Suppressor macrophage treated with lipopolysaccharide for 1 hour (primary cell): ENCODE data around the gene ESPN.

ENCODE experiments used
- DNase-seq, 3 donors: peaks; one replicate each; pipeline ENCODE4 v3.0.0-alpha.2; 2020 to 2022

The ESPN gene

DNA sequence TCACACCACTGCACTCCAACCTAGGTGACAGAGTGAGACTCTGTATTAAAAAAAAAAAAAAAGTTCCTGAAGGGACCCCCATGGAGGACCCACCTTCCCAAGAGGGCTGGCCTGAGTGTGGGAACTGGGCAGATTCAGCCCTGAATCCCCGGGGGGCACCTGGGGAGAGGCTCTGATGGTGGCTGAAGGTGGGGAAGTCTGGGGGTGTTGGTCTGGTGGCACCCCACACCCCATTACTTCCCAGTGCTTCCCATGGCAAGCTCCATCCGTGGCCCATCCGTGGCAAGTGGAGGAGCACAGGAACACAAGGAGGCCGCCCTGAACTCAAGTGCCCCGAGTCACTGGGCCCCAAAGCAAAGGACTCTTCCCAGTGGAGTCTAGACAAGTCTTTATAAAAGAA, 42.2 kb downstream of the ESPN start:
- no peak for DNase-seq

DNA sequence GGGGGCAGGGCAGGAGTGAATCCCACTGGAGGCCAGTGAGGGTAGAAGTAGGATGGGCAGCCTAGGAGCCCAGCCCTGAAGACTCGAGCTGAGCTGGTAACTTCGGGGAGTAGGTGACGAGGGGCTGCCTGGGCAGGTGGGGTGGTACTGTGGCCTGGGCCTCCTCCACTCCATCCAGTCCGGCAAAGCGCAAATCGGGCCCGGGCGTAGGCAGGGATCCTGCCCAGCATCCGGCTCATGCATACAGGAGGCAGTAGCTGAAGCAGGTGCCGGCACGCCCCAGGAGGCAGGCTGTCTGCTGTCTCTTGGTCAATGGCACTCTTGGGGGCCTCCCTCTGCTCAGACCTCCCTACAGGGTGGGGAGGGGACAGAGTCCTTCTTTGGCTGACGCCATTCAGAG, 42.6 kb downstream of the ESPN start:
- DNase-seq = no peak

DNA sequence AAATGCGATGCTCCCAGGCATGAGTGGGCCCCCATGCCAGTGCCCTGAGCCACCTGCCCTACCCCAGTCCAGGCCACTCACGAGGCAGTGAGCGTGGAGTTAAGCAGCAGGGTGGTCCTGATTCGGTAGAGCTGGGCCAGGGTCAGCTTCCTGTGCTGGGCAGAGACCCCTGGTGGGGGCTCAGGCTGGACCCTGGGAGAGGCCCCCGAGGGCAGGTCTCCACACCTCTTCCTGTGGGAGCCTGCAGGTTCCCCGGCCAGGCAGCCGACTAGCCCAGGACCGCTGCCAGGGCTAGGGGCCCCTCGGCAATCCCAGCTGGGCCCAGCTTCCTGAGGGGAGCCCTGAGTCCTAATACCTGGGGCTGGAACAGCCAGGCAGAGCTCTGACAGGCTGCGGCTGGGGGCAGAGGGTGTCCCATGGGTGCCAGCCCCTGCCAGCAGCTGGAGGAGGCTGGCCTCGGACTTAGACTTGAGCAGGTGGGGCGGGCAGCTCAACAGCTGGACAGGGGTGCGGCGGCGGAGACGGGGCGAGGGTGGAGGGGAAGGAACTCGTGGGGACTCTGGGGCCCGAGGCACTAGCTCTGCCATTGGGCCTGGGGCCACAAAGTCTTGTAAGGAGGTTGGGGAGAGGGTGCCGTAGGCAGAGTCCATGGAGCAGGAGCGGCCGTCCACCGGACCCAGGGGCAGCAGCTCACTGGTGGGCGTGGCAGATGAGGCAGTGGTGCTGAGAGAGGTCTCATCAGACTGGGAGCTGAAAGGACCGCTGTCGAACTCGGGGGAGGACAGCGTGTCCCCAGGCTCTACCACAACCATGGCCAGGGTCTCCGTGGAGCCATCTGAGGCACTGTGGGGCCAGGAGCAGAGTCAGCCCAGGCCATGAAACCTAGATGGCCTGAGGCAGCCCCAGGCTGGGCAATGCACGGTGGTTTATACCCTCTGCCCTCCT, 43.4 kb downstream of the ESPN start:
- DNase-seq = no peak

DNA sequence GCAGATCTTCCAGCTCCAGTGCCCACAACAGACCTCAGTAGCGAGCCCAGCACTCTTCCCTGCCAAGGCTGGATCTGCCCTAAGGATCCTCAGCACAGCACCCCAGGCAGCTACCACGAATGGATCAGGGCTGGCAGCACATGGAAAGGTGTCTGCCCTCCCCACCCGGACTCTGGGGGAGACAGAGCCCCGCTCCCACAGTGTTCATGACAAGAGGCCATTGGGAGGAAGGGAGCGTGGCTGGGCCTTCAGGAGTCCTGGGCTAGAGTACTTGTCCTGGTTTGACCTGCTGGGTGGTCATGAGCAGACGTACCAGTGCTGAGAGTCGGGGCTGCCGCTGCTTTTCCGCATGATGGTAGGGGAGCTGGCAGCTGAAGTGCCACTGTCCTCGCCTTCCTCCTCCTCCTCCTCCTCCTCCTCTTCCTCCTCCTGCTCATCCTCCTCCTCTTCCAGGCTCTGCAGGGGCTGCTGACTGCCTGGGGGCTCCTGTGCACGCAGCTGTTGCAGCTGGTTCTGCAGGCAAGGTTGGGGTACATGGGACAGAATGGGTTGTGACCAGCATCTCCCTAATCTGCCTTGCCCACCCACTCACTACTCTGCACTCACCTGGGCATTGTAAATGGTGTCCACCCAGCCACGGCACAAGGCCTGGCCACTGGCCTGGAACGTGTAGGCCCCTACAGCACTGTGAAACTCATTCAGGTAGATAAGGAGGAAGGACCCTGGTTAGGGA, 44.3 kb downstream of the ESPN start:
- no peak for DNase-seq

DNA sequence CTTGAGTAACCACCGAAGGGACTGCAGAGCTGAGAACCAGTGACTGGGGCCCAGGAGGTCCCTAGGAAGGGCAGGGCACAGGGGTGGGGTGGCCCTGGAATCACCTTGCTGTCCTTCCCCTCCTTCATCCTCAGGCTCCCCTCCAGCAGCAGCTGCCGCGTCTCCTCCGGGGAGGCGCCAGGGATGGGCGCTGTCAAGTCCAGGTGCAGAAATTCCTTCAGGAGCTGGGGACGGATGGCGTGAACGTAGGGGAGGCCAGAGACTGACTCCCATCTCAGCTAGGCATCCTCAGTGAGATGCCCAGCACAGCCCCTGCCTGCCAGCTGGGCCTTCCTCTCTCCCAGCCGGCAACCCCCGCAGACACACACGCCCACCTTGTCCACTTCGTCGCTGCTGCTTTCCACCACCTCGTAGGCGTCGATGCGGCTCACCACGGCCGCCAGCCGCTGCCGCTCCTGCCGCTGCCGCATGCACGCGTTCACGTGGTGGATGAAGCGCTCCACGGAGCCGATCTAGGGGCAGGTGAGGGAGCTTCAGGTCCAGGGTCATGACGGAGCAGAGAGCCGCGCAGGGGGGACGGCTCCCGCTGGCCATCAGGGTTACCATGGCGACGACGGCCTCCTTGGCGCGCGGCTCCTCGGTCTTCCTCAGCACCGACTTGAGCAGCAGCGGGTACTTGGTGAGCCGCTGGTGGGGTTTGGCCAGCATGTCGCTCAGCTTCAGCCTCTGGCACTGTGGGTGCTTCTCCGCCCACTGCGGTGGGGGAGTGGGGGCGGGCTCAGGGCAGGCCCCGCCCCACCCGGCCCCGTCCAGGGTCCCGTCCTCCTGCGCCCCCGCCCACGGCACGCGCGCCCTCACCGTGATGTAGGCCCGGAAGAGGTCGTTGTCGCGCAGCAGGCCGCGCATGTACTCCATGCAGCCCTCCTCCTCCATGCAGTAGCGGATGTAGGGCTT, 45.8 kb downstream of the ESPN start:
- DNase-seq = no peak

DNA sequence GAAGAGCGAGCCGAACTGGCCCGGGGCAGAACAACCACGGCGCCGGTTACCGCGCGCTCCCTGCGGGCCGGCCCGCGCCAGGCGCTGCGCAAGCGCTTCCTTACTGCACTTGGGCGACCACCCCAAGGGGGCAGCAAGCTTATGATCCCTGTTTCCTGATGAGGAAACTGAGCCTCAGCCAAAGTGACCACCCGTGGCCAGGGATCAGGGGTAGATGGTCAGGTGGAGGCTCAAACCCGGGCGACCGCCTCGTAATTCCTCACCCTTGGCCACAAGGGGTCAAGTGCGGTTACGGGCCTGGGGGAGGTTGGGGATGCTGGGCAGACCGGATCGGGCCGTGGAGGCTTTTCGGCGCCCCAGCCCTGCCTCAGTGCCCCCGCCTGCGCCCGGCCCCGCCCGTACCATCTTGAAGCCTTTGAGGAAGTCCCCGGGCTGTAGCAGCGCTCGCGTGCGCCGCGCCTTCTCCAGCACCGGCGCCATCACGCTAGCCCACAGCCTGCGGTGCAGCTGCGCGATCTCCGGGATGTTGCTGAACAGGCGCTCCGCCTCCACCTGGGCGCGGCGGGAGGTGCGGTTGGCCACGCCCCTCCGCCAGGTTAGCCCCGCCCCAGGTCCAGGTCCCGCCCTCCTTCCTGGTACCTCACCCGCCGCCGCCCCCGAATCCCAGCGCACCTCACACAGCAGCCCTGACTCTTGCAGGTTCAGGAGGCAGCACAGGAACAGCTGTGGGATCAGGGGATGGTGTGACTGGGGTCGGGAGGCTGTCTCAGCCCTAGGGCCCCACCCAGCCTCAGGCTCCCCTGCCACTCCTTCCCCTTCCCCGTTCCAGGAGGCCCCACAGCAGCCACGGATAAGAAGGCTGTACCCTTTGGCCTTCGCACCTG, 46.8 kb downstream of the ESPN start:
- no peak for DNase-seq

DNA sequence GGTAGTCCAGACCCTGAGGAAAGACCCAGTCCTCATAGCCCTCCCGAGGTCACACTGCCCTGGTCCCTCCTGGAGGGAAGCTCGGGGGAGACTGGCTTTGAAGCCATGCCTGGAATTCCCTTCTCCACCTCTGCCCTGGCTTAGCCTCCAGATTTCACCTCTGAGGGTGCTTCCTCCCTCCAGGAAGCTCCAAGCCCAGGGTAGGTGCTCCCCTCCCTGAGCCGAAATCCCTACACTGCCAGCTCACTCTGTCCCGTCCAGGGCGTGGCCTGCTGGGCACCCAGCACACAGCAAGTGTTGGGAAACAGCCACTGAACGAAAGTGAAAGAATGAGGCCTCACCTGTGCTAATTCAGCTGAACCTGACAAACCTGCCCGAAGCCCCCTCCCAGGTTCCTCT, 47.4 kb downstream of the ESPN start:
- DNase-seq = no peak

DNA sequence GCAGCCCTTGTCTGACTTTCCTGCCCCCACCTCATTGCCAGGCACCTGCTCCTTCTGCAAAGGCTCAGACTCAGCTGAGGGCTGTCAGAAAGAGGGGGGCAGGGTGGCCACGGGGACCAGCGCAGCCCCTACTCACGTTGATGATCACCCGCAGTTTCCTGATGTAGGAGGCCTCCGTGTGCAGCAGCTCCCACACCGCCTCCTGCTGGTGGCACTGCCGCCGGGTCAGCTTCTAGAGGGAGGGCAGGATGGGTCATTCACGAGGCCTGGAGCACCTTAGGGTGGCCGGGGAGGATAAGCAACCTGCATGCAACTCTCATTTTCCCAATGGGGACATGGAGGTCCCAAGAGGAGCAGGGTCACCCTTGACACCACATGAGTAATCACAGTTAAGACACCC, 47.8 kb downstream of the ESPN start:
- DNase-seq = no peak

DNA sequence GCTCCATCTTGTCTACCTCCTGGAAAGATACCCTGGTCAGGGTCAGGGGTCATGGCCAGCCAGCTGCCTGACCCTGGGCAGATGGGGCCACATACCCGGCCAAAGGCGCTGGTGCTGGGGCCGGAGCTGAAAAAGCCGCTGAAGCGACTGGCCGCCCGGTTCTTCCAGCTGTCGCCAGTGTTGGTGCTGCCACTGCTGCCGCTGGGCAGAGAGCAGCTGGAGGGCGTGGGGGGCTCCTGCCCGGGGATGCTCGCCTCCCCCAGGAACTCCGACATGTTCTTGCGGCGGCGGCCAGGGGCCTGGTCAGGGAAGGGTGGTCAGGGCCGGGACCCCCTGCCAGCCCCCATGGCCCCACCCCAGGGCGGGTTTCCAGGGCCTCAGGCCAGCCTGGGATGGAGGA, 48.6 kb downstream of the ESPN start:
- DNase-seq = no peak

DNA sequence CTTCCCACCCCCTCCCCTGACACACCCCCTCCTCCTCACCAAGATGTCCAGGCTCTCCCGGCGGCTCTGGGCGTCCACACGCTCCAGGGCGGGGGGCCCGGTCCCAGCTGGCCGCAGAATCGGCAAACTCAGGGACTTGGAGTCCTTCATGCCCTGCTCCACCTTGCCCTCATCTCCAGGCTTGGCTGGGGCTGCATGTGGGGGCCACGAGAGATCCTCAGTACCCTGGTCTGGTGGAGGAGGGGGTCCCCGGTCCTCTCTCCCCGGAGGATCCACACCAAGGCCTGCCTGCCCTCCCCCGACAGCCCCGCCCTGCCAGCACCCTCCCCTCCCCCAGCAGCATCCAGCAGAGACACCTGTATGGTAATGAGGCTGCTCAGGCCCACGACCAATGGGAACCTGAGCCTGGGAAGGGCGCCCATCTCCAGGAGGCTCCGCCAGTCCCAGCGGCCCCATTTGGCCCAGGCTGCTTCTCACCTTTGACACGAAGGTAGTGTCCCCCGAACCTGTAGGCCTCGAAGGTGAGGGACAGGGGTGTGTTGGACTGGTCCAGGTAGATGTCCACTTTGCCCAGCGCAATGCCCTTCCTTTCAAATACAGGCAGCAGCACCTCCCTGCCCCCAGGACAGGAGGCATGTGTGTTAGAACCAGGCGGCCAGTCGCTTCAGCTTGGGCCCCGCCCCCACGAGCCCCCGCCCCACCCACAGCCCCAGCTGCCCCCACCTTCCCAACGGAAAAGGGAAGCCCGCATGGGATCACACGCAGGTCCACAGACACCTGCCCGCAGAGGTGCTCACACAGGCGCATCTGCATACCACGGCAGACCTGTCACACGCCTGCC, 49.6 kb downstream of the ESPN start:
- no peak for DNase-seq

DNA sequence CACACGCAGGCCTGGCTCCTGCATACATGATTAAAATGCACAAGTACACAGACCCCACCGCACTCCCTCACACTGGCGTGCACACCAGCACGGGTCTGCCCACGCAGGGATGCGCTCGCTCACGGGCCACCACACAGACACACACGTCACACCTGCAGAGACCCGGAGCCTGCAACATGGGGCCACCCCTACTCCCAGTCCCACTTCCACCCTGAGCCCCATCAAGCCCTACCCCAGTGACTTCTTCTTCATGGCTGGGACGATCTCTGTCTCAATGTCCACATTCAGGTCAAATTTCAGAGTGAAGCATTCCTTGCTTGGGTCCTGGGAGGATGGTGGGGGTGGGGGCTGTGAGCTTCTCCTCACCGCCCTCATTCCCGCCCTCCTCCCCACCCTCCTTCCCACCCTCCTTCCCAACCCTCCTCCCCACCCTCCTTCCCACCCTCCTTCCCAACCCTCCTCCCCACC, 50.3 kb downstream of the ESPN start:
- no peak for DNase-seq

DNA sequence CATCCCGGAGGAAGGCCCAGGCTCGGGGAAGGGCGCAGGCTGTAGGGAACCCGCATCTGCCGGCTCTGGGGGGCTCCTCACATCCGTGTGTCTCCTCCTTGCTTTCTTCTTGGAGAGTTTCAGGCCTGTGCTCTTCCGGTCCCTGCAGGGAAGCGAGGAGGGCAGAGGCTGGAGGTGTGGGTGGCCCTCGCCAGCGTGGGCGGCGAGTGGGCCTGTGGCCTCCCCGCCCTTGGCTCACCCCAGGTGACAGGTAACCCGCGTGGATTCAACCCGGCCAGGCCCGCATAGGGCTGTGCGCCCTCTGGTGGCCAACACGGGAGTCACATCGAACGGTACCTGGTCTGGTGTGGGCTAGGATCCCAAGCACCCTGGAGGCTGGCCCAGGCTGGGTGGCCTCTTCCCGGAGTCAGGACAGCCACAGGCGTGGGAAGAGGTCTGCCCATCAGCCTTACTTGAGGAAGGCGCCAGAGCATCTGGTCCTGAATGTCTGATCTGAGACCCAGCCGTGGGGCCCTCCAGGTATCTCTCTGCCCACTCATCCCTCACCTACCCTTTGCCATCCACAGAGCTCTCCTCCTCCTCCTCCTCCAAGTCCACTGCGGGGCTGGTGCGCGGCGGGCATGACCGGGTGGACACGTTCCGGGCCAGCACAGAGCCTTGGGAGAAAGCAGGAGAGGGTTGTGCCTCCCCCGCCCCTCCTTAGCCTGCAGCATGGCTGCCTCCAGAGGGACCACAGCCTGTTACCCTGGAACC, 51.0 kb downstream of the ESPN start:
- peak; percentile 56 to 80 (median 72) for DNase-seq

DNA sequence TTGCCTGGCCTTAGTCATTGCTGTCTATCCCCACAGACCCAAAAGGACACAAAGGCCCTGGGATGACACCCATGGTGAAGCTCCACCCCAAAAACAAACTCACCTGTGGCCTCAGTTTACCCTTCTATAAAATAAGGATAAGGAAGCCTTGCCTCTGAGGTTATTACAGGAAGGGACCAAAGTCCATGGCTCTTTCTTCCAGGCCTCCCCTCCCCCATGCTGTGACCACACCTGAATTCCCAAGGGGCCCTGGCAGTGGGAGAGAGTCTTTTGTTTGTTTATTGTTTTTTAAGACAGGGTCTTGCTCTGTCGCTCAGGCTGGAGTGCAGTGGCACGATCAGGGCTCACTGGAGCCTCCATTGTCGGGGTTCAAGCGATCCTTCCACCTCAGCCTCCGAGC, 51.9 kb downstream of the ESPN start:
- DNase-seq = no peak

DNA sequence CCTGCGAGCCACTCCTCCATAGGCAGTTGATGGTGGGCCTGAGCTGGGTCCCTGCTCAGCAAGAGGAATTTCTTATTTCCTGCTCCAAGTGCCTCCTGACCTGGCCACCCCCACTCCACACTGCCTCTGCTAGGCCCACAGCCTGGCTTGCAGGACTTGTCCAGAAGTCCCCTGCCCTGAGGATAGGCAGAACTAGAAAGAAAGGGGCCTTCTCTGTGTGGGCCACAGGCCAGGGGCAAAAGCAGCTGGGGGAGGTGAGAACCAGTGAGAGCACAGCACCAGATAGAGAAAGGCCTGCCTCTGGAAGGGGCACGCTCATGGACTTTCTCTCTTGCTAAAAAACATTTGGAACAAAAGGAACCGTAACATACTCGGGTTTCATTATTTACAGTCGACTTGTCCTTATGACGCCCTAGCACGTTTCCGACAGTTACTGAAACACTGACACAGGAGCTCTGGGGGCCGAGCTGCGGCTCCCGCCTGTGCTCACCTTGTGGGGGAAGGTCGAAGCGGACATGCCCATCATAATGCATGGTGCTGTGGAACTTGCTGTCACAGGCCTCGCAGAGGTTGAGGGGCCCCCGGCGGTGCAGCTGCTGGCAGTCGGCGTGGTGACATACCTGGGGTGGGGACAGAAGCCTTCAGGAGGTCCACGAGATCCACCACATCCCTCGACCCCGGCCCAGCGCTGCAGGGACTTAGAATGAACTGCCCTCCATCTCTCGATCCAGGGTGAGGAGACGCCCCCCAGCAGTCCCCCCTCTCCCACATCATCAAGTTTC, 52.7 kb downstream of the ESPN start:
- no peak for DNase-seq

DNA sequence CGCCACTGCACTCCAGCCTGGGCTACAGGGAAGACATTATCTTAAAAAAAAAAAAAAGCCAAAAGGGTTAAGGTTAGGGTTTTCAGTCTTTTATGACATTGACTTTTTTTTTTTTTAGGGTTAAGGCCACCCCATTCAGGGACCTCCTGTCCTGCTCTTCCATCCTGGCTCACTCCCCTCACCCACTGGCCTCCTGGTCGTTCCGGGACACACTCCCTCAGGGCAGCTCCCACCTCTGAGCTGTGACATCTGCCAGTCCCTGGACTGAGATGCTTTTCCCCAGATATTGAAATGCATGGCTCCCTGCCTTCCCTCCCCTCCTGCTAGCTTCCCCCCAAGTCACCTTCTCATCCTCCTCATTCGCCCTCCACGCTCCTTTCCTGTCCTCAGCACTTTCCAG, 57.2 kb downstream of the ESPN start:
- DNase-seq = no peak

DNA sequence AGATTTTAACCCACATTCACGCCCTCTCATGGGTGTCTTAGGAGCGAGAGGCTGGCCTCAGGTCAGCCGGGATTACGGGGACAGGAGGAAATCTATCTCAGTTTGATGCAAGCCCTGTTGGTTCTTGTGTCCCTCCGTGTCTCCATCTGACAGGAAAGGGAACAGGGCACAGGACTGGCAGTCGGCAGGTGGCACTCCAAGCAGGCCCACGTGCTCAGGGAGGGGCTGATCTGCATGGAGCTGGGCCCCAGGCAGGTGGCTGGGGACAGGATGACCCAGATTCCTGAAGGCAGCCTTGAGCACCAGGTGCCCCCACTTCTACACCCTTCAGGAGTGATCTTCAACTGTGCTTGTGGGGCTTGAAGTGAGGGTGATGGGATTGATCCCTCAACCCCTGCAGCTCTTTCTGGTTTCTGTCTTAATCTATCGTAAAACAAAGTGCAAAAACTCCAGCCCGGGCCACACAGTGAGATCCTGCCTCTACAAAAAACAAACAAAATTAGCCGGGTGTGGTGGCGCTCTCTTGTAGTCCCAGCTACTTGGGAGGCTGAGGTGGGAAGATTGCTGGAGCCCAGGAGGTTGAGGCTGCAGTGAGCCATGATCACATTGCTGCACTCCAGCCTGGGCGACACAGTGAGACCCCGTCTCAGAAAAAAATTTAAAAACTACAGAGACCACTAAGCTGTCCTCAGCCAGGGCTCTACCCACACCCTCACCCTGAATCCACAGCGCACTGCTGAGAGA, 58.6 kb downstream of the ESPN start:
- DNase-seq = no peak

DNA sequence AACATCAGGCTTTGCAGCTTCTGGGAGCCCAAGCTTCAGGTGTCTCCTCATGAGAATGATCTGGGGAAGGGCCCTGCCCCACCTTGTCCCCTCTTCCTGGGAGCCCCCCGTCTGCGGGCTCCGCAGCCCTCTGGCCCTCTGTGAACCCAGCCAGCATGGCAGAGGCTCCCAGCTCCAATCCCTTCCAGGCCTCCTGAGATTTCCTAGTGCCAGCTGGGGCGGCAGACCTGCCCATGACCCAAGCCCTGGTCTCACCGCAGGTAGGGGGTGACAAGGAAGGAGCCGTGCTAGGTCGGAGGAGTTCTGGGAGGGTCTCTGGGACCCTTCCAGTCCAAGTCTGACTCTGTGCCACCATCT, 59.2 kb downstream of the ESPN start:
- no peak for DNase-seq

DNA sequence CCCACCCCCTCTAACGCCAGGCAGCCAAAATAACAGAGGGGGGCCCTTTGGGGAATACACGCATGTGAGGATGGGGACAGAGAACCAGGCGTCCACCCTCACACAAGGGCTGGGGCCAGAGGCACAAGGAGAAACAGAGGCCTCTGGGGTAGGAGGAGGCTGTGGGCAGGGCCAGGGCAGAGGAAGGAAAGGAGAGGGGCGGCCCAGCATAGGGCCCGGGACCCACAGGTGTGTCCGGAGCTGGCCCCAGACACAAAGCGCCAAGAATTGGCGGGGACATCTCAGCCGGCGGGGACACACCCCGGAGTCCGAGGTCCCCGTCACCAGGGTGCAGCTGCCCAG, 60.2 kb downstream of the ESPN start:
- DNase-seq = no peak
